Neural cell (in vitro differentiated cells): ENCODE data around the gene ZNF580.

Source experiments
- EZH2 ChIP-seq: fragments of 200-600, 300-800 bp; shearing (Covaris generic), sonication (generic); IDR thresholded peaks from 2 replicates; pipeline ENCODE4 v1.6.1; 2014; ENCODE audit warnings: antibody characterized with exemption, low read length, borderline replicate concordance, mild to moderate bottlenecking; ENCODE audit not compliant: insufficient read depth, poor library complexity, severe bottlenecking
- POLR2AphosphoS5 ChIP-seq: IDR thresholded peaks from 2 replicates; pipeline ENCODE4 v1.6.1; 2012
- SMC3 ChIP-seq: fragments of 450-650 bp; conservative IDR thresholded peaks from 2 replicates; pipeline ENCODE4 v1.6.1; 2014; ENCODE audit warnings: antibody characterized with exemption, mild to moderate bottlenecking, moderate library complexity; ENCODE audit not compliant: poor library complexity
- TF ChIP-seq, protein P1 (sequence below): fragments of 450-650 bp; IDR thresholded peaks from 2 replicates; pipeline ENCODE4 v1.5.1; 2014; ENCODE audit warnings: antibody characterized with exemption, mild to moderate bottlenecking, moderate library complexity; ENCODE audit not compliant: poor library complexity, severe bottlenecking

DNA sequence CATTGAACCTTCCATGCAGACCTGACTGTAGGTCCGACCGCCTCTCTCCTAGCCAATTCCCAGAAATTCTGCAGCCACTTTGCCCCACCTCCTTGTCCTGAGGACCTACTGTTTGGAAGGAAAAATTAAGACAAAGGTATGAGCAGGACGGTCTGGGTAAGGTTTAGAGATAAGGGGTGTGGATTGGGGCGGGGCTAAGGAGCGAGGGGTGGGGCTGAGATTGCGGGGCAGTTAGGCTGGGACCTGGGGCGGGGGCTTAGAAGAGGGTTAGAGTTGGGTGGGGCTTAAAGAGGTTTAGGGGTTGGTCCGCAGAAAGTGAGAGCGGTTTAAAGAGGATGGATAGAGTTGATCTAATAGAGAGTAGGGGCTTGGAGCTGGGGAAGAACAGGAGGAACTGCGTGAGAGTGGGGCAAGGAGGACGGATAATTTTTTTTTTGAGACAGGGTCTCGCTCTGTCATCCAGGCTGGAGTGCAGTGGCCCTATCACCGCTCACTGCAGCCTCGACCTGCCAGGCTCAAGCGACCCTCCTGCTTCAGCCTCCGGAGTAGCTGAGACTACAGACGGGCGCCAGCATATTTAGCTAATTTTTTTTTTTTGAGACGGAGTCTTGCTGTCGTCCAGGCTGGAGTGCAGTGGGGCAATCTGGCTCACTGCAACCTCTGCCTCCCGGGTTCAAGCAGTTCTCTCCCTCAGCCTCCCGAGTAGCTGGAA lies 37.1 kb upstream of the ZNF580 start:
- TF ChIP-seq POLR2AphosphoS5 = no peak
- TF ChIP-seq, protein P1, sequence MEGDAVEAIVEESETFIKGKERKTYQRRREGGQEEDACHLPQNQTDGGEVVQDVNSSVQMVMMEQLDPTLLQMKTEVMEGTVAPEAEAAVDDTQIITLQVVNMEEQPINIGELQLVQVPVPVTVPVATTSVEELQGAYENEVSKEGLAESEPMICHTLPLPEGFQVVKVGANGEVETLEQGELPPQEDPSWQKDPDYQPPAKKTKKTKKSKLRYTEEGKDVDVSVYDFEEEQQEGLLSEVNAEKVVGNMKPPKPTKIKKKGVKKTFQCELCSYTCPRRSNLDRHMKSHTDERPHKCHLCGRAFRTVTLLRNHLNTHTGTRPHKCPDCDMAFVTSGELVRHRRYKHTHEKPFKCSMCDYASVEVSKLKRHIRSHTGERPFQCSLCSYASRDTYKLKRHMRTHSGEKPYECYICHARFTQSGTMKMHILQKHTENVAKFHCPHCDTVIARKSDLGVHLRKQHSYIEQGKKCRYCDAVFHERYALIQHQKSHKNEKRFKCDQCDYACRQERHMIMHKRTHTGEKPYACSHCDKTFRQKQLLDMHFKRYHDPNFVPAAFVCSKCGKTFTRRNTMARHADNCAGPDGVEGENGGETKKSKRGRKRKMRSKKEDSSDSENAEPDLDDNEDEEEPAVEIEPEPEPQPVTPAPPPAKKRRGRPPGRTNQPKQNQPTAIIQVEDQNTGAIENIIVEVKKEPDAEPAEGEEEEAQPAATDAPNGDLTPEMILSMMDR = no peak
- no peak for TF ChIP-seq EZH2
- no peak for TF ChIP-seq SMC3
